ENCODE results near the gene VPS51. TPM values are rescaled to one million over a fixed set of nuclear protein-coding genes. Genes with fewer than 3 reads are reported as not detected.

VPS51 gene
- total and polyA plus RNA-seq, 2 of the 13 experiments (the other 11 are each of a cell fraction or from before 2014, with no cell fraction given): 76.3 to 90.6 TPM

GRCh38 chr11:65083834-65084597 is 12.0 kb upstream of the VPS51 start, which contains the start of the genes CDCA5 and ZFPL1 (continued):
- TF ChIP-seq RAD21 (CRISPR knock-in tag; IDR thresholded peaks at IDR 0.05) (peak; percentile 37; the same call in 1 of the 2 replicates), ZNF552 (CRISPR knock-in tag; IDR thresholded peaks at IDR 0.05; ENCODE audit: borderline replicate concordance) (0 out of 2 replicates have a peak, but pooled peaks have one; percentile 55), NONO (IDR thresholded peaks at IDR 0.05) (no peak), NONO (CRISPR knock-in tag; conservative IDR thresholded peaks at IDR 0.05) (peak; percentile 93), SSRP1 (CRISPR knock-in tag; IDR thresholded peaks at IDR 0.05) (0 out of 2 replicates have a peak, but pooled peaks have one; percentile 25), ZNF709 (CRISPR knock-in tag; IDR thresholded peaks at IDR 0.05) (peak; percentile 41; the same call in 1 of the 2 replicates), CREB1 (IDR thresholded peaks at IDR 0.05) (peak; percentile 99), CREB1 (CRISPR knock-in tag; IDR thresholded peaks at IDR 0.05) (peak; percentile 100), POLR2G (IDR thresholded peaks at IDR 0.05; ENCODE audit: low read depth, low read length) (peak; percentile 90), ZNF230 (CRISPR knock-in tag; IDR thresholded peaks at IDR 0.05) (peak; percentile 88), ZNF749 (CRISPR knock-in tag; IDR thresholded peaks at IDR 0.05; ENCODE audit: borderline replicate concordance) (0 out of 2 replicates have a peak, but pooled peaks have one; percentile 65), LCORL (IDR thresholded peaks at IDR 0.05) (no peak), LCORL (CRISPR knock-in tag; IDR thresholded peaks at IDR 0.05) (peak; percentile 14; the same call in 1 of the 2 replicates), SP140L (CRISPR knock-in tag; IDR thresholded peaks at IDR 0.05; ENCODE audit: borderline replicate concordance) (no peak), SP5 (CRISPR knock-in tag; IDR thresholded peaks at IDR 0.05; ENCODE audit: borderline replicate concordance, low read depth) (peak; percentile 92), ZSCAN30 (CRISPR knock-in tag; IDR thresholded peaks at IDR 0.05) (no peak), ARNT2 (CRISPR knock-in tag; IDR thresholded peaks at IDR 0.05; ENCODE audit: low read depth) (peak; percentile 95), ATF2 (CRISPR knock-in tag; IDR thresholded peaks at IDR 0.05) (no peak)
- TF ChIP-seq, protein P1, sequence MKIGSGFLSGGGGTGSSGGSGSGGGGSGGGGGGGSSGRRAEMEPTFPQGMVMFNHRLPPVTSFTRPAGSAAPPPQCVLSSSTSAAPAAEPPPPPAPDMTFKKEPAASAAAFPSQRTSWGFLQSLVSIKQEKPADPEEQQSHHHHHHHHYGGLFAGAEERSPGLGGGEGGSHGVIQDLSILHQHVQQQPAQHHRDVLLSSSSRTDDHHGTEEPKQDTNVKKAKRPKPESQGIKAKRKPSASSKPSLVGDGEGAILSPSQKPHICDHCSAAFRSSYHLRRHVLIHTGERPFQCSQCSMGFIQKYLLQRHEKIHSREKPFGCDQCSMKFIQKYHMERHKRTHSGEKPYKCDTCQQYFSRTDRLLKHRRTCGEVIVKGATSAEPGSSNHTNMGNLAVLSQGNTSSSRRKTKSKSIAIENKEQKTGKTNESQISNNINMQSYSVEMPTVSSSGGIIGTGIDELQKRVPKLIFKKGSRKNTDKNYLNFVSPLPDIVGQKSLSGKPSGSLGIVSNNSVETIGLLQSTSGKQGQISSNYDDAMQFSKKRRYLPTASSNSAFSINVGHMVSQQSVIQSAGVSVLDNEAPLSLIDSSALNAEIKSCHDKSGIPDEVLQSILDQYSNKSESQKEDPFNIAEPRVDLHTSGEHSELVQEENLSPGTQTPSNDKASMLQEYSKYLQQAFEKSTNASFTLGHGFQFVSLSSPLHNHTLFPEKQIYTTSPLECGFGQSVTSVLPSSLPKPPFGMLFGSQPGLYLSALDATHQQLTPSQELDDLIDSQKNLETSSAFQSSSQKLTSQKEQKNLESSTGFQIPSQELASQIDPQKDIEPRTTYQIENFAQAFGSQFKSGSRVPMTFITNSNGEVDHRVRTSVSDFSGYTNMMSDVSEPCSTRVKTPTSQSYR (CRISPR knock-in tag; IDR thresholded peaks at IDR 0.05; ENCODE audit: borderline replicate concordance): peak; percentile 67; the same call in 1 of the 2 replicates
- TF ChIP-seq, protein P2, sequence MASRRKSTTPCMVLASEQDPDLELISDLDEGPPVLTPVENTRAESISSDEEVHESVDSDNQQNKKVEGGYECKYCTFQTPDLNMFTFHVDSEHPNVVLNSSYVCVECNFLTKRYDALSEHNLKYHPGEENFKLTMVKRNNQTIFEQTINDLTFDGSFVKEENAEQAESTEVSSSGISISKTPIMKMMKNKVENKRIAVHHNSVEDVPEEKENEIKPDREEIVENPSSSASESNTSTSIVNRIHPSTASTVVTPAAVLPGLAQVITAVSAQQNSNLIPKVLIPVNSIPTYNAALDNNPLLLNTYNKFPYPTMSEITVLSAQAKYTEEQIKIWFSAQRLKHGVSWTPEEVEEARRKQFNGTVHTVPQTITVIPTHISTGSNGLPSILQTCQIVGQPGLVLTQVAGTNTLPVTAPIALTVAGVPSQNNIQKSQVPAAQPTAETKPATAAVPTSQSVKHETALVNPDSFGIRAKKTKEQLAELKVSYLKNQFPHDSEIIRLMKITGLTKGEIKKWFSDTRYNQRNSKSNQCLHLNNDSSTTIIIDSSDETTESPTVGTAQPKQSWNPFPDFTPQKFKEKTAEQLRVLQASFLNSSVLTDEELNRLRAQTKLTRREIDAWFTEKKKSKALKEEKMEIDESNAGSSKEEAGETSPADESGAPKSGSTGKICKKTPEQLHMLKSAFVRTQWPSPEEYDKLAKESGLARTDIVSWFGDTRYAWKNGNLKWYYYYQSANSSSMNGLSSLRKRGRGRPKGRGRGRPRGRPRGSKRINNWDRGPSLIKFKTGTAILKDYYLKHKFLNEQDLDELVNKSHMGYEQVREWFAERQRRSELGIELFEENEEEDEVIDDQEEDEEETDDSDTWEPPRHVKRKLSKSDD (CRISPR knock-in tag; IDR thresholded peaks at IDR 0.05; ENCODE audit: low read depth): peak; percentile 90
- TF ChIP-seq, protein P3, sequence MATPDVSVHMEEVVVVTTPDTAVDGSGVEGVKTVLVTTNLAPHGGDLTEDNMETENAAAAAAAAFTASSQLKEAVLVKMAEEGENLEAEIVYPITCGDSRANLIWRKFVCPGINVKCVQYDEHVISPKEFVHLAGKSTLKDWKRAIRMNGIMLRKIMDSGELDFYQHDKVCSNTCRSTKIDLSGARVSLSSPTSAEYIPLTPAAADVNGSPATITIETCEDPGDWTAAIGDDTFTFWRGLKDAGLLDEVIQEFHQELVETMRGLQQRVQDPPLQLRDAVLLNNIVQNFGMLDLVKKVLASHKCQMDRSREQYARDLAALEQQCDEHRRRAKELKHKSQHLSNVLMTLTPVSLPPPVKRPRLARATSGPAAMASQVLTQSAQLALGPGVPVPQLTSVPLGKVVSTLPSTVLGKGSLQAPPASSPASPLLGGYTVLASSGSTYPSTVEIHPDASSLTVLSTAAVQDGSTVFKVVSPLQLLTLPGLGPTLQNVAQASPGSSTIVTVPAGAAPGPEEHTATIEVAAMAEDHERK (CRISPR knock-in tag; IDR thresholded peaks at IDR 0.05; ENCODE audit: low read depth): peak; percentile 80
